Activated CD8-positive, alpha-beta T cell treated with anti-CD3 and anti-CD28 coated beads for 36 hours (primary cell): ENCODE results near the gene VIPR1. TPM values are rescaled to one million over a fixed set of nuclear protein-coding genes. Genes with fewer than 3 reads are reported as not detected.

ENCODE experiments used
- ATAC-seq: fragments of 200-7000 bp; cut with Tn5 transposase; one replicate; pipeline ENCODE4 v1.10.0; 2021; ENCODE audit warnings: mild to moderate bottlenecking, moderate library complexity
- CTCF ChIA-PET: fragments of 350-600 bp; sonication (Branson Sonifier 250); formaldehyde crosslinking; loops from one replicate; lab custom pipeline; 2021; ENCODE audit warnings: antibody characterized with exemption; lab: Charles Lee
- POLR2A ChIA-PET: fragments of 350-600 bp; sonication (Branson Sonifier 250); formaldehyde crosslinking; loops from one replicate; lab custom pipeline; 2021; ENCODE audit warnings: antibody characterized with exemption; lab: Charles Lee
- DNase-seq: peaks from one replicate; pipeline ENCODE4 v3.0.0-alpha.2; 2020
- H3K27ac Mint-ChIP-seq: one replicate; pipeline ENCODE4 v1.8.0; 2021; ENCODE audit warnings: mild to moderate bottlenecking, mixed read lengths
- H3K27me3 Mint-ChIP-seq: one replicate; pipeline ENCODE4 v1.8.0; 2021; ENCODE audit warnings: mixed read lengths
- H3K36me3 Mint-ChIP-seq: one replicate; pipeline ENCODE4 v1.8.0; 2021; ENCODE audit warnings: low read depth, mixed read lengths
- H3K4me1 Mint-ChIP-seq: one replicate; pipeline ENCODE4 v1.8.0; 2021; ENCODE audit warnings: low read depth, mixed read lengths
- H3K4me3 Mint-ChIP-seq: one replicate; pipeline ENCODE4 v1.8.0; 2021; ENCODE audit warnings: mild to moderate bottlenecking, moderate library complexity, mixed read lengths
- H3K9me3 Mint-ChIP-seq: one replicate; pipeline ENCODE4 v1.8.0; 2021; ENCODE audit warnings: mixed read lengths
- intact Hi-C: fragments of 100-400 bp; cut with micrococcal nuclease; formaldehyde crosslinking; loops from one replicate; pipeline ENCODE4 v1.10.0; 2022
- total RNA-seq, 2 experiments: library from RNA; stranded (reverse); gene quantifications; one replicate each; pipeline ENCODE4 v1.2.3, GENCODE V29; 2021
- TF ChIP-seq, protein P1 (sequence below): fragments of 200-600 bp; IDR thresholded peaks from one replicate; pipeline ENCODE4 v1.8.0; 2022; ENCODE audit warnings: antibody characterized with exemption, mild to moderate bottlenecking

VIPR1 gene
- total RNA-seq, 2 experiments from 2014 or later: 8.5 to 9.0 TPM

DNA sequence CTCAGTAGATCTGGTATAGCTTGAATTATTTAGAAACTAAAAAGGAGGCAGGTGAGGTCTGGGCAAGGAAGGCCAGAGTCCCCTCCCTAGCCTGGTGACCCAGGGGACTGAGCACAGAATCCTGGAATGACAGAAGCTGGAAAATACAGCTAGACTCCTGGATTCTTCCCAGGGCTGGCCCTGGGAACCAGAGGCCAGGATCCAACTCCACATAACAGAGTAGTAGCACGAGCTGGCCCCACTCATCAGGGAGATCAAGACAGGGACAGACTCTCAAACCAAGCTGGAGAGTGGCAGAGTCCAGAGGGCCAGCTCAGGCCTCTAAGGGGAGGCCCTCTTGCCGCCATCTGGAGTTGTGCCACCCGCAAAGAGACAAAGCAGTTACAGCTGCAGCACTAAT, 10.7 kb downstream of the VIPR1 start:
- CTCF ChIA-PET: interaction anchor here (0.9 to 2.4 kb wide), 2 partner anchors 13 to 26 kb away, joined by 3 to 8 read pairs; no protein-coding TSS in a partner anchor

DNA sequence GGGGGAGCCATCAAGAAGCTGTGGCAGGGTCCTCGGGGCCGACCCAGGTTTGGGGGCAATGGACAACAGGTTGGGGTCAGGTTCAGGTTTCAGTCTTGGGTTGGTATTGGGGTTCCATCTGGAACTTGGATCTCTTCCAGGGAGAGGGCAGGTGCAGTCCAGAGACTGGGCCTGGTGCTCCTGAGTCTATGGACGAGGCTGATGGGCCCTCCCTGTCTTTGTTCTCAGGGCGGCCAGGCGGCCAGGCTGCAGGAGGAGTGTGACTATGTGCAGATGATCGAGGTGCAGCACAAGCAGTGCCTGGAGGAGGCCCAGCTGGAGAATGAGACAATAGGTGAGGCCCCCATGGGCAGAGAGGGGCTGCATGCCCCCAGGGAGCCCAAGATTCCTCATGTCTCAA, 11.1 kb downstream of the VIPR1 start:
- no peaks in the 10 kb centered on the region for H3K9me3 Mint-ChIP-seq
- no peaks in the 10 kb centered on the region for H3K36me3 Mint-ChIP-seq
- no peak overlapping the region for H3K27ac Mint-ChIP-seq
- intact Hi-C loops: no loop called here
- ChIA-PET POLR2A (interaction anchor here (3.1 kb wide), 1 partner anchor 12 kb away, joined by 11 read pairs; the partner anchor contains the start of gene VIPR1), CTCF (interaction anchor here (1.9 to 2.4 kb wide), 2 partner anchors 13 to 22 kb away, joined by 5 to 8 read pairs; no protein-coding TSS in a partner anchor)
- DNase-seq: no peak
- peaks cover 11% of the 10 kb centered on the region for H3K4me1 Mint-ChIP-seq
- TF ChIP-seq, protein P1, sequence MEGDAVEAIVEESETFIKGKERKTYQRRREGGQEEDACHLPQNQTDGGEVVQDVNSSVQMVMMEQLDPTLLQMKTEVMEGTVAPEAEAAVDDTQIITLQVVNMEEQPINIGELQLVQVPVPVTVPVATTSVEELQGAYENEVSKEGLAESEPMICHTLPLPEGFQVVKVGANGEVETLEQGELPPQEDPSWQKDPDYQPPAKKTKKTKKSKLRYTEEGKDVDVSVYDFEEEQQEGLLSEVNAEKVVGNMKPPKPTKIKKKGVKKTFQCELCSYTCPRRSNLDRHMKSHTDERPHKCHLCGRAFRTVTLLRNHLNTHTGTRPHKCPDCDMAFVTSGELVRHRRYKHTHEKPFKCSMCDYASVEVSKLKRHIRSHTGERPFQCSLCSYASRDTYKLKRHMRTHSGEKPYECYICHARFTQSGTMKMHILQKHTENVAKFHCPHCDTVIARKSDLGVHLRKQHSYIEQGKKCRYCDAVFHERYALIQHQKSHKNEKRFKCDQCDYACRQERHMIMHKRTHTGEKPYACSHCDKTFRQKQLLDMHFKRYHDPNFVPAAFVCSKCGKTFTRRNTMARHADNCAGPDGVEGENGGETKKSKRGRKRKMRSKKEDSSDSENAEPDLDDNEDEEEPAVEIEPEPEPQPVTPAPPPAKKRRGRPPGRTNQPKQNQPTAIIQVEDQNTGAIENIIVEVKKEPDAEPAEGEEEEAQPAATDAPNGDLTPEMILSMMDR: no peak
- H3K4me3 Mint-ChIP-seq: no peak overlapping the region
- no peaks in the 10 kb centered on the region for H3K27me3 Mint-ChIP-seq
- ATAC-seq: no peak

More for the DNA sequence above, 10.7 kb downstream of the VIPR1 start:
- Mint-ChIP-seq H3K4me1 (peaks cover 12% of the 10 kb centered on the region), H3K27ac (no peak overlapping the region), H3K27me3 (no peaks in the 10 kb centered on the region), H3K4me3 (no peak overlapping the region), H3K9me3 (no peaks in the 10 kb centered on the region), H3K36me3 (no peaks in the 10 kb centered on the region)
- TF ChIP-seq, protein P1: no peak
- POLR2A ChIA-PET: interaction anchor here (3.1 kb wide), 1 partner anchor 12 kb away, joined by 11 read pairs; the partner anchor contains the start of gene VIPR1
- intact Hi-C loops: no loop called here
- ATAC-seq: no peak
- DNase-seq: no peak

DNA sequence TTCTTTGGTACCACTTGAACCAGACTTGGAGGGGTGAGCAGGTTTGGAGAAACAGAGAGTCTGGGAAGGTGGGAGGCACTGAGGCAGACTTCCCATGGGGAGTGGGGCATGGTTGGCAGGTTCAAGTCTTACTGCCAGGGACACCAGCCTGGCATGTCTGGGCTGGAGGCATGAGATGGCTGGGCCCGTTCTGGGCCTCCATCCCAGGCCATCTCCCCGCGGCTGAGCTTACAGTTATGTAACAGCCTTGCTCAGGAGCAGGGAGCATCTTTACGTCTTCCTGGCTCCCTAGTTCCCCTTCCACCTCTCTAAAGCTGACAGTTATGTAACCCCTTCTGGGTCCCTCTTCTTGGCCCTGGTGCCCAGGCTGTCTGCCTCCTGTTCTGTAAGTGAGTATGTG, 12.4 kb downstream of the VIPR1 start:
- intact Hi-C loops: no loop called here
- H3K27ac Mint-ChIP-seq: no peak overlapping the region
- no peak overlapping the region for H3K4me3 Mint-ChIP-seq
- peaks cover 17% of the 10 kb centered on the region for H3K4me1 Mint-ChIP-seq
- no peak for DNase-seq
- POLR2A ChIA-PET: interaction anchor here (3.1 kb wide), 1 partner anchor 13 kb away, joined by 11 read pairs; the partner anchor contains the start of gene VIPR1
- H3K36me3 Mint-ChIP-seq: no peaks in the 10 kb centered on the region
- no peaks in the 10 kb centered on the region for H3K9me3 Mint-ChIP-seq
- TF ChIP-seq, protein P1: no peak
- CTCF ChIA-PET: interaction anchor here (0.8 to 2.4 kb wide), 4 partner anchors 9 to 22 kb away, joined by 3 to 8 read pairs (median 4); no protein-coding TSS in a partner anchor
- no peak for ATAC-seq
- no peaks in the 10 kb centered on the region for H3K27me3 Mint-ChIP-seq

DNA sequence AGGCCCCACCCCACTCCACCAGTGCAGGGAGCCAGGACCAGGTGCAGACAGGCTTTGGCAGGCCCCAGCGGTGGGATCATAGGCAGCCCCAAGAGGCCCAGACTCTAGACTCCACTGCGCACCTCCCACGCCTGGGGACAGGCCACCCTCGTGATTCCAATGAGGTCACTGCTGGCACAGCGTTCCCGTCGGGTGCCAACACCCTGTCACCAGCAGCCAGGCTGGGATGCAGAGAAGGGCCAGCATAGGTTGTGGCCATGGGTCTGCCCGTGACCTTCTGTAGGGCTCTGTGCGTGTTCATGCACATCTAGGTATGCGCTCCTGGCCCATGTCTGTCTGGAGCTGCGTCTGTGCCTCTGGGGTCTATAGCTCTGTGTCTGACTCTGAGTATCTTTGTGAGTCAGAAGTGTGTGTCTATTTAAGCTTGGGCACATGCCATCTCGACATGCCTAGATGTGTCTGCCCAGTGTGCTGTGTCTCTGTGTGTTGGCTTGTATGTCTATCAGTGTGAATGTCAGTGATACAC, 13.0 kb downstream of the VIPR1 start:
- TF ChIP-seq, protein P1: no peak
- Mint-ChIP-seq H3K36me3 (no peaks in the 10 kb centered on the region), H3K27me3 (no peaks in the 10 kb centered on the region), H3K4me3 (no peak overlapping the region), H3K4me1 (peaks cover 23% of the 10 kb centered on the region), H3K27ac (no peak overlapping the region), H3K9me3 (no peaks in the 10 kb centered on the region)
- ChIA-PET CTCF (interaction anchor here (1.9 kb wide), 1 partner anchor 20 kb away, joined by 5 read pairs; no protein-coding TSS in a partner anchor), POLR2A (interaction anchor here (3.1 kb wide), 1 partner anchor 14 kb away, joined by 11 read pairs; the partner anchor contains the start of gene VIPR1)
- ATAC-seq (no peak), DNase-seq (no peak)
- intact Hi-C loops: no loop called here

DNA sequence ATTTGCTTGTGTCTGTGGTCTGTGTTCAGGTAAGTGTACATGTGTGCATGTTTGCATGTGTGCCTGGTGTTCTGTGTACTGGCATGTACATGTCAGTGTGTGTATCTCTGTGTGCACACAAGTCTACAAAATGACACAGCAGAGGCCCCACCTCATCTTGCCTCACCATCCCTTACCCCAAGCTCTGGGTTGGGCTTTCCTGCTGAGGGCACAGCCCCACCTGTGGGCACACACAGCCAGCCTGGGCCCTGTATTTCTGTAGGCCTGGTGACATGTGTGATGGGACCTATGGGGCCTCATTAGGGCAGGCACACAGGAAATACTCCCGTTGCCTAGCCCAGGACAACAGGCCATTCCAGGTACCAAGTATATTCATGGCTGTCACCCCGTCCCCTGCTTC, 13.5 kb downstream of the VIPR1 start:
- no peak overlapping the region for H3K27ac Mint-ChIP-seq
- intact Hi-C loops: no loop called here

More for the DNA sequence above, 13.5 kb downstream of the VIPR1 start:
- no peaks in the 10 kb centered on the region for H3K27me3 Mint-ChIP-seq
- H3K9me3 Mint-ChIP-seq: no peaks in the 10 kb centered on the region
- DNase-seq: no peak
- ATAC-seq: no peak
- no peak overlapping the region for H3K4me3 Mint-ChIP-seq
- POLR2A ChIA-PET: no interaction called here
- peaks cover 24% of the 10 kb centered on the region for H3K4me1 Mint-ChIP-seq
- TF ChIP-seq, protein P1: no peak
- CTCF ChIA-PET: no interaction called here
- peaks cover under 1% of the 10 kb centered on the region for H3K36me3 Mint-ChIP-seq
